Superior temporal gyrus (tissue), 1 donor: ENCODE measurements around the gene NCOA1.

Experiments used
- DNase-seq: peaks from one replicate; pipeline ENCODE4 v3.0.0-alpha.2; 2016; ENCODE audit errors: extremely low spot score

The NCOA1 gene

GRCh38 chr2:24742730-24743129 is 251.7 kb downstream of the NCOA1 start:
- DNase-seq = no peak

GRCh38 chr2:24743924-24744323 is 252.9 kb downstream of the NCOA1 start:
- DNase-seq = peak; percentile 37

- no peak for DNase-seq
Observed at GRCh38 chr2:24744356-24744755, 253.3 kb downstream of the NCOA1 start.

- no peak for DNase-seq
Observed at GRCh38 chr2:24745825-24746224, 254.8 kb downstream of the NCOA1 start.

- DNase-seq = no peak
Observed at GRCh38 chr2:24747299-24747698, 256.2 kb downstream of the NCOA1 start.

- no peak for DNase-seq
Observed at GRCh38 chr2:24749069-24749691, 258.1 kb downstream of the NCOA1 start.

GRCh38 chr2:24754985-24755705 is 264.1 kb downstream of the NCOA1 start:
- DNase-seq = no peak

- no peak for DNase-seq
Observed at GRCh38 chr2:24756789-24757188, 265.7 kb downstream of the NCOA1 start.

GRCh38 chr2:24761866-24762265 is 270.8 kb downstream of the NCOA1 start:
- DNase-seq = no peak

- no peak for DNase-seq
Observed at GRCh38 chr2:24762518-24762917, 271.5 kb downstream of the NCOA1 start.

GRCh38 chr2:24763843-24764242 is 272.8 kb downstream of the NCOA1 start:
- DNase-seq = no peak

GRCh38 chr2:24766609-24767008 is 275.6 kb downstream of the NCOA1 start:
- no peak for DNase-seq

- DNase-seq = no peak
Observed at GRCh38 chr2:24768013-24768412, 277.0 kb downstream of the NCOA1 start.

GRCh38 chr2:24768601-24769000 is 277.5 kb downstream of the NCOA1 start:
- DNase-seq = no peak

- no peak for DNase-seq
Observed at GRCh38 chr2:24771061-24771460, 280.0 kb downstream of the NCOA1 start.

- DNase-seq = no peak
Observed at GRCh38 chr2:24771764-24772586, 280.9 kb downstream of the NCOA1 start.

- no peak for DNase-seq
Observed at GRCh38 chr2:24774373-24774772, 283.3 kb downstream of the NCOA1 start.

GRCh38 chr2:24779116-24779515 is 288.1 kb downstream of the NCOA1 start:
- DNase-seq = no peak

- no peak for DNase-seq
Observed at GRCh38 chr2:24783641-24784040, 292.6 kb downstream of the NCOA1 start.

GRCh38 chr2:24785671-24786321 is 294.7 kb downstream of the NCOA1 start:
- DNase-seq = no peak

GRCh38 chr2:24787532-24787931 is 296.5 kb downstream of the NCOA1 start:
- DNase-seq = no peak

GRCh38 chr2:24788816-24789215 is 297.8 kb downstream of the NCOA1 start:
- no peak for DNase-seq
